GM23338 (cell line): Measurements from ENCODE around the gene S100A7A. TPM values are rescaled to one million over a fixed set of nuclear protein-coding genes. Genes with fewer than 3 reads are reported as not detected.

Source experiments
- ATAC-seq: fragments of 200-7000 bp; cut with Tn5 transposase; 3 replicates; pipeline ENCODE4 v1.9.1; 2020
- DNase-seq: peaks from one replicate; pipeline ENCODE4 v3.0.0-alpha.2; 2015; ENCODE audit warnings: low spot score
- H2AFZ ChIP-seq: fragments of 200-600 bp; sonication (generic); 2 replicates; pipeline ENCODE4 v1.8.0; 2016; ENCODE audit warnings: antibody characterized with exemption, mild to moderate bottlenecking, moderate library complexity
- H3F3A ChIP-seq: fragments of 200-600 bp; sonication (generic); replicated peaks from 2 replicates; pipeline ENCODE4 v1.8.0; 2017; ENCODE audit warnings: antibody characterized with exemption, mixed run types, low read depth
- H3K27ac ChIP-seq: fragments of 200-600 bp; sonication (generic); 2 replicates; pipeline ENCODE4 v1.6.1; 2016; ENCODE audit warnings: low read depth
- H3K27me3 ChIP-seq: fragments of 200-600 bp; sonication (generic); 2 replicates; pipeline ENCODE4 v1.8.0; 2016; ENCODE audit warnings: mild to moderate bottlenecking, mixed run types, moderate library complexity; ENCODE audit not compliant: insufficient read depth
- H3K36me3 ChIP-seq: fragments of 200-600 bp; sonication (generic); 2 replicates; pipeline ENCODE4 v1.8.0; 2016; ENCODE audit warnings: mild to moderate bottlenecking; ENCODE audit not compliant: insufficient read depth
- H3K4me1 ChIP-seq: fragments of 200-600 bp; sonication (generic); 2 replicates; pipeline ENCODE4 v1.8.0; 2016; ENCODE audit warnings: mild to moderate bottlenecking, moderate library complexity; ENCODE audit not compliant: insufficient read depth
- H3K4me2 ChIP-seq: fragments of 200-600 bp; sonication (generic); 2 replicates; pipeline ENCODE4 v1.7.1; 2017; ENCODE audit warnings: mixed run types
- H3K4me3 ChIP-seq: fragments of 200-600 bp; sonication (generic); 2 replicates; pipeline ENCODE4 v1.6.1; 2016; ENCODE audit warnings: mixed run types
- H3K79me2 ChIP-seq: fragments of 200-600 bp; sonication (generic); replicated peaks from 2 replicates; pipeline ENCODE4 v1.8.0; 2017; ENCODE audit warnings: mild to moderate bottlenecking; ENCODE audit not compliant: insufficient read depth
- H3K9me2 ChIP-seq: fragments of 200-600 bp; sonication (generic); 2 replicates; pipeline ENCODE4 v1.8.0; 2017; ENCODE audit not compliant: insufficient read depth
- H4K20me1 ChIP-seq: fragments of 200-600 bp; sonication (generic); replicated peaks from 2 replicates; pipeline ENCODE4 v1.8.0; 2017; ENCODE audit warnings: mild to moderate bottlenecking; ENCODE audit not compliant: insufficient read depth
- H3K27ac Mint-ChIP-seq: 2 replicates; pipeline ENCODE4 v1.8.0; 2020; ENCODE audit warnings: inconsistent platforms, mild to moderate bottlenecking, moderate library complexity, mixed read lengths
- H3K27me3 Mint-ChIP-seq: 3 replicates; pipeline ENCODE4 v1.8.0; 2022; ENCODE audit warnings: low read depth, mild to moderate bottlenecking, moderate library complexity, mixed read lengths, inconsistent platforms; ENCODE audit not compliant: insufficient read depth, poor library complexity
- H3K36me3 Mint-ChIP-seq: 3 replicates; pipeline ENCODE4 v1.8.0; 2021; ENCODE audit warnings: low read depth, mild to moderate bottlenecking, inconsistent platforms, moderate library complexity, mixed read lengths
- H3K4me1 Mint-ChIP-seq: 3 replicates; pipeline ENCODE4 v1.8.0; 2020; ENCODE audit warnings: mild to moderate bottlenecking, inconsistent platforms, mixed read lengths
- H3K4me3 Mint-ChIP-seq: 3 replicates; pipeline ENCODE4 v1.8.0; 2021; ENCODE audit warnings: moderate library complexity, mild to moderate bottlenecking, inconsistent platforms, mixed read lengths
- H3K9me3 Mint-ChIP-seq: 3 replicates; pipeline ENCODE4 v1.8.0; 2020; ENCODE audit warnings: moderate library complexity, mild to moderate bottlenecking, inconsistent platforms, mixed read lengths
- CREB1 ChIP-seq: fragments of 250-450 bp; sonication (Bioruptor Pico); IDR thresholded peaks from 2 replicates; pipeline ENCODE4 v1.5.0; 2020; ENCODE audit warnings: low read depth, mild to moderate bottlenecking, moderate library complexity
- EZH2 ChIP-seq: fragments of 200-600 bp; sonication (generic); IDR thresholded peaks from one replicate; pipeline ENCODE4 v1.8.0; 2017; ENCODE audit warnings: antibody characterized with exemption, mild to moderate bottlenecking, low read depth; ENCODE audit not compliant: unreplicated experiment
- EZH2phosphoT487 ChIP-seq: fragments of 200-600 bp; sonication (generic); IDR thresholded peaks from one replicate; pipeline ENCODE4 v1.8.1; 2018; ENCODE audit warnings: antibody characterized with exemption; ENCODE audit not compliant: unreplicated experiment
- JUNB ChIP-seq: IDR thresholded peaks from one replicate; pipeline ENCODE4 v1.6.1; 2016; ENCODE audit warnings: antibody characterized with exemption; ENCODE audit not compliant: unreplicated experiment
- NANOG ChIP-seq: IDR thresholded peaks from 2 replicates; pipeline ENCODE4 v1.6.1; 2016; ENCODE audit warnings: antibody characterized with exemption, borderline replicate concordance
- STAT1 ChIP-seq: IDR thresholded peaks from one replicate; pipeline ENCODE4 v1.6.1; 2016; ENCODE audit warnings: antibody characterized with exemption; ENCODE audit not compliant: unreplicated experiment
- ZNF331 ChIP-seq: fragments of 250-450 bp; sonication (Bioruptor Pico); IDR thresholded peaks from 2 replicates; pipeline ENCODE4 v1.5.0; 2020; ENCODE audit warnings: low read depth, mild to moderate bottlenecking, moderate library complexity
- polyA plus RNA-seq: library from polyadenylated mRNA; unstranded; fragments of >200 nt; fragmentation: Nextera tagmentation; extraction: Ambion mirVana; gene quantifications from 2 replicates; pipeline ENCODE4 v1.2.1, GENCODE V29; 2016
- total RNA-seq: library from RNA; depleted of rRNA; stranded (reverse); fragments of >200 nt; shearing (Covaris generic); gene quantifications from 2 replicates; pipeline ENCODE4 v1.2.3, GENCODE V29; 2014
- TF ChIP-seq, protein P1 (sequence below): IDR thresholded peaks from one replicate; pipeline ENCODE4 v1.6.1; 2018; ENCODE audit warnings: antibody characterized with exemption; ENCODE audit not compliant: unreplicated experiment
- TF ChIP-seq, protein P2 (sequence below): fragments of 250-450 bp; sonication (Bioruptor Pico); IDR thresholded peaks from 2 replicates; pipeline ENCODE4 v1.5.0; 2020; ENCODE audit warnings: mild to moderate bottlenecking, moderate library complexity

The S100A7A gene
- total and polyA plus RNA-seq, 2 experiments from 2014 or later: not detected

DNA sequence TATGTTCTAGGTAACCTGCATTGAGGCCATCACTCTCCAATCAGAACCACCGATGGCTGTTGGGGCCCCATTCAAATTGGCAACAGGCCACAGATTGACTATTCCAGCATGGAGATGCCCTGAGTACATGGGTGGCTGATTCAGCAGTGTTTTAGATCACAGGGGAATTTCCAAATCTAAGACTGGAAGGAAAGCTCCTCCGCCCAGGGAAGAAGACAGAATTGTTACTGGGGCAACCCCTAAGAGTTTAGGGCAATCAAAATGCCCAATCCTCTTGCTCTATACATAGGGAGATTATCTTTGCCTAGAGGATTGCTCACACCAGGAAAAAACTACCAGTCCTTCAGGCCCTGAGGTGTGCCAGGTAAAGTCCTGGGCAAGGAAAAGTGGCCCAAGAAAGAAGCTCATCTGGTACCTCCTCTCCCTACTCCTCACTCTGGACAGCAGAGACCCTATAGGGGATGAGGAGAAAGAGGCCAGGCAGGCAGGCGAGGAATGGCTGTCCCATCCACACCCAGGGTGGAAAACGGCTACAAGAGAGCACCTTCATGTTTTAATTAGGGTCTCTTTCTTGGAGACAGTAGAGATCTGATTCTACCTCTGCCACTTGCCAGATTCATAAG is 31.3 kb upstream of the S100A7A start:
- Mint-ChIP-seq H3K27me3 (no peaks in the 10 kb centered on the region), H3K9me3 (no peaks in the 10 kb centered on the region), H3K4me3 (no peak overlapping the region), H3K27ac (no peak overlapping the region), H3K36me3 (no peaks in the 10 kb centered on the region), H3K4me1 (no peaks in the 10 kb centered on the region)
- no peaks in the 10 kb centered on the region for H3K36me3 ChIP-seq
- H3K9me2 ChIP-seq: peaks cover 3% of the 10 kb centered on the region; the same call in 1 of the 2 replicates
- DNase-seq (no peak), ATAC-seq (no peak)
- no peak overlapping the region for H3K4me3 ChIP-seq
- no peak overlapping the region for H3K4me2 ChIP-seq
- no peaks in the 10 kb centered on the region for H4K20me1 ChIP-seq
- TF ChIP-seq EZH2phosphoT487: no peak
- no peak for TF ChIP-seq STAT1
- TF ChIP-seq, protein P1, sequence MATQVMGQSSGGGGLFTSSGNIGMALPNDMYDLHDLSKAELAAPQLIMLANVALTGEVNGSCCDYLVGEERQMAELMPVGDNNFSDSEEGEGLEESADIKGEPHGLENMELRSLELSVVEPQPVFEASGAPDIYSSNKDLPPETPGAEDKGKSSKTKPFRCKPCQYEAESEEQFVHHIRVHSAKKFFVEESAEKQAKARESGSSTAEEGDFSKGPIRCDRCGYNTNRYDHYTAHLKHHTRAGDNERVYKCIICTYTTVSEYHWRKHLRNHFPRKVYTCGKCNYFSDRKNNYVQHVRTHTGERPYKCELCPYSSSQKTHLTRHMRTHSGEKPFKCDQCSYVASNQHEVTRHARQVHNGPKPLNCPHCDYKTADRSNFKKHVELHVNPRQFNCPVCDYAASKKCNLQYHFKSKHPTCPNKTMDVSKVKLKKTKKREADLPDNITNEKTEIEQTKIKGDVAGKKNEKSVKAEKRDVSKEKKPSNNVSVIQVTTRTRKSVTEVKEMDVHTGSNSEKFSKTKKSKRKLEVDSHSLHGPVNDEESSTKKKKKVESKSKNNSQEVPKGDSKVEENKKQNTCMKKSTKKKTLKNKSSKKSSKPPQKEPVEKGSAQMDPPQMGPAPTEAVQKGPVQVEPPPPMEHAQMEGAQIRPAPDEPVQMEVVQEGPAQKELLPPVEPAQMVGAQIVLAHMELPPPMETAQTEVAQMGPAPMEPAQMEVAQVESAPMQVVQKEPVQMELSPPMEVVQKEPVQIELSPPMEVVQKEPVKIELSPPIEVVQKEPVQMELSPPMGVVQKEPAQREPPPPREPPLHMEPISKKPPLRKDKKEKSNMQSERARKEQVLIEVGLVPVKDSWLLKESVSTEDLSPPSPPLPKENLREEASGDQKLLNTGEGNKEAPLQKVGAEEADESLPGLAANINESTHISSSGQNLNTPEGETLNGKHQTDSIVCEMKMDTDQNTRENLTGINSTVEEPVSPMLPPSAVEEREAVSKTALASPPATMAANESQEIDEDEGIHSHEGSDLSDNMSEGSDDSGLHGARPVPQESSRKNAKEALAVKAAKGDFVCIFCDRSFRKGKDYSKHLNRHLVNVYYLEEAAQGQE: no peak
- TF ChIP-seq ZNF331 (CRISPR knock-in tag): no peak
- TF ChIP-seq NANOG: no peak
- H3K4me1 ChIP-seq: no peaks in the 10 kb centered on the region
- no peaks in the 10 kb centered on the region for H3K27me3 ChIP-seq
- H3K79me2 ChIP-seq: no peaks in the 10 kb centered on the region
- H2AFZ ChIP-seq: no peak overlapping the region
- no peak overlapping the region for H3K27ac ChIP-seq
- no peaks in the 10 kb centered on the region for H3F3A ChIP-seq

DNA sequence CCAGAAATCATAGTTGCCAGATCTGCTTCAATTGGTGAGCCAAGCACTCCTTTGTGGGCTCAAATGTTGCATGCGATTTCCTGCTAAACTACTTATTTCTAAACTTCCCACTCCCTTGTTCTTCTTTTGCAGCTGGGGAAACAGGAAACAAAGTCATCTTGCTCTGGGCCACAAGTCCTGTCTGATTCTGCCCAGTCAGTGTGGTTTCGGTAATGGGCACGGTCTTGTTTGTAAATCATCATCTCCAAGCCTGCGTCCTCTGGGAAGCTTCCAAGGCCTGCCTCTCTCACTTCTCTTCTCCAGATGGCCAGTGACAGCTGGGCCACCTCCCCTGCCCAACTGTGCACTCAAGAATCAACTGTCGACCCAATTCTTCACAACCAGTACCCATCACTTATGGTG is 29.8 kb upstream of the S100A7A start:
- H3K36me3 Mint-ChIP-seq: no peaks in the 10 kb centered on the region
- H3K27me3 Mint-ChIP-seq: no peaks in the 10 kb centered on the region
- no peak overlapping the region for H3K4me3 Mint-ChIP-seq
- H3K4me1 ChIP-seq: no peaks in the 10 kb centered on the region
- no peak overlapping the region for H3K4me3 ChIP-seq
- H3K4me2 ChIP-seq: no peak overlapping the region
- no peak for DNase-seq
- H3K9me3 Mint-ChIP-seq: no peaks in the 10 kb centered on the region
- H2AFZ ChIP-seq: no peak overlapping the region; the same call in 1 of the 2 replicates
- H3K27ac Mint-ChIP-seq: no peak overlapping the region
- peaks cover 3% of the 10 kb centered on the region; the same call in 1 of the 2 replicates for H3K9me2 ChIP-seq
- H3K27me3 ChIP-seq: no peaks in the 10 kb centered on the region
- H3K4me1 Mint-ChIP-seq: no peaks in the 10 kb centered on the region
- no peaks in the 10 kb centered on the region for H3K79me2 ChIP-seq
- no peaks in the 10 kb centered on the region for H3K36me3 ChIP-seq
- H3F3A ChIP-seq: no peaks in the 10 kb centered on the region
- TF ChIP-seq, protein P2, sequence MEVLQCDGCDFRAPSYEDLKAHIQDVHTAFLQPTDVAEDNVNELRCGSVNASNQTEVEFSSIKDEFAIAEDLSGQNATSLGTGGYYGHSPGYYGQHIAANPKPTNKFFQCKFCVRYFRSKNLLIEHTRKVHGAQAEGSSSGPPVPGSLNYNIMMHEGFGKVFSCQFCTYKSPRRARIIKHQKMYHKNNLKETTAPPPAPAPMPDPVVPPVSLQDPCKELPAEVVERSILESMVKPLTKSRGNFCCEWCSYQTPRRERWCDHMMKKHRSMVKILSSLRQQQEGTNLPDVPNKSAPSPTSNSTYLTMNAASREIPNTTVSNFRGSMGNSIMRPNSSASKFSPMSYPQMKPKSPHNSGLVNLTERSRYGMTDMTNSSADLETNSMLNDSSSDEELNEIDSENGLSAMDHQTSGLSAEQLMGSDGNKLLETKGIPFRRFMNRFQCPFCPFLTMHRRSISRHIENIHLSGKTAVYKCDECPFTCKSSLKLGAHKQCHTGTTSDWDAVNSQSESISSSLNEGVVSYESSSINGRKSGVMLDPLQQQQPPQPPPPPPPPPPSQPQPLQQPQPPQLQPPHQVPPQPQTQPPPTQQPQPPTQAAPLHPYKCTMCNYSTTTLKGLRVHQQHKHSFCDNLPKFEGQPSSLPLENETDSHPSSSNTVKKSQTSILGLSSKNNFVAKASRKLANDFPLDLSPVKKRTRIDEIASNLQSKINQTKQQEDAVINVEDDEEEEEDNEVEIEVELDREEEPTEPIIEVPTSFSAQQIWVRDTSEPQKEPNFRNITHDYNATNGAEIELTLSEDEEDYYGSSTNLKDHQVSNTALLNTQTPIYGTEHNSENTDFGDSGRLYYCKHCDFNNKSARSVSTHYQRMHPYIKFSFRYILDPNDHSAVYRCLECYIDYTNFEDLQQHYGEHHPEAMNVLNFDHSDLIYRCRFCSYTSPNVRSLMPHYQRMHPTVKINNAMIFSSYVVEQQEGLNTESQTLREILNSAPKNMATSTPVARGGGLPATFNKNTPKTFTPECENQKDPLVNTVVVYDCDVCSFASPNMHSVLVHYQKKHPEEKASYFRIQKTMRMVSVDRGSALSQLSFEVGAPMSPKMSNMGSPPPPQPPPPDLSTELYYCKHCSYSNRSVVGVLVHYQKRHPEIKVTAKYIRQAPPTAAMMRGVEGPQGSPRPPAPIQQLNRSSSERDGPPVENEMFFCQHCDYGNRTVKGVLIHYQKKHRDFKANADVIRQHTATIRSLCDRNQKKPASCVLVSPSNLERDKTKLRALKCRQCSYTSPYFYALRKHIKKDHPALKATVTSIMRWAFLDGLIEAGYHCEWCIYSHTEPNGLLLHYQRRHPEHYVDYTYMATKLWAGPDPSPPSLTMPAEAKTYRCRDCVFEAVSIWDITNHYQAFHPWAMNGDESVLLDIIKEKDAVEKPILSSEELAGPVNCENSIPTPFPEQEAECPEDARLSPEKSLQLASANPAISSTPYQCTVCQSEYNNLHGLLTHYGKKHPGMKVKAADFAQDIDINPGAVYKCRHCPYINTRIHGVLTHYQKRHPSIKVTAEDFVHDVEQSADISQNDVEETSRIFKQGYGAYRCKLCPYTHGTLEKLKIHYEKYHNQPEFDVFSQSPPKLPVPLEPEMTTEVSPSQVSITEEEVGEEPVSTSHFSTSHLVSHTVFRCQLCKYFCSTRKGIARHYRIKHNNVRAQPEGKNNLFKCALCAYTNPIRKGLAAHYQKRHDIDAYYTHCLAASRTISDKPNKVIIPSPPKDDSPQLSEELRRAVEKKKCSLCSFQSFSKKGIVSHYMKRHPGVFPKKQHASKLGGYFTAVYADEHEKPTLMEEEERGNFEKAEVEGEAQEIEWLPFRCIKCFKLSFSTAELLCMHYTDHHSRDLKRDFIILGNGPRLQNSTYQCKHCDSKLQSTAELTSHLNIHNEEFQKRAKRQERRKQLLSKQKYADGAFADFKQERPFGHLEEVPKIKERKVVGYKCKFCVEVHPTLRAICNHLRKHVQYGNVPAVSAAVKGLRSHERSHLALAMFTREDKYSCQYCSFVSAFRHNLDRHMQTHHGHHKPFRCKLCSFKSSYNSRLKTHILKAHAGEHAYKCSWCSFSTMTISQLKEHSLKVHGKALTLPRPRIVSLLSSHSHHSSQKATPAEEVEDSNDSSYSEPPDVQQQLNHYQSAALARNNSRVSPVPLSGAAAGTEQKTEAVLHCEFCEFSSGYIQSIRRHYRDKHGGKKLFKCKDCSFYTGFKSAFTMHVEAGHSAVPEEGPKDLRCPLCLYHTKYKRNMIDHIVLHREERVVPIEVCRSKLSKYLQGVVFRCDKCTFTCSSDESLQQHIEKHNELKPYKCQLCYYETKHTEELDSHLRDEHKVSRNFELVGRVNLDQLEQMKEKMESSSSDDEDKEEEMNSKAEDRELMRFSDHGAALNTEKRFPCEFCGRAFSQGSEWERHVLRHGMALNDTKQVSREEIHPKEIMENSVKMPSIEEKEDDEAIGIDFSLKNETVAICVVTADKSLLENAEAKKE (CRISPR knock-in tag): no peak
- TF ChIP-seq CREB1 (CRISPR knock-in tag) (no peak), JUNB (no peak), EZH2 (no peak), STAT1 (no peak)
- no peaks in the 10 kb centered on the region for H4K20me1 ChIP-seq
- no peak overlapping the region for H3K27ac ChIP-seq
- ATAC-seq: no peak
